Measurements from ENCODE around the gene EIF3I. TPM values are rescaled to one million over a fixed set of nuclear protein-coding genes. Genes with fewer than 3 reads are reported as not detected.
"Not testable (repeated sequence)": the region's sequence is repeated elsewhere in the genome, so short reads cannot be mapped to it uniquely, and the experiment has no call there.

The EIF3I gene
- total RNA-seq, 2 experiments from 2014 or later: 328 to 335 TPM

DNA sequence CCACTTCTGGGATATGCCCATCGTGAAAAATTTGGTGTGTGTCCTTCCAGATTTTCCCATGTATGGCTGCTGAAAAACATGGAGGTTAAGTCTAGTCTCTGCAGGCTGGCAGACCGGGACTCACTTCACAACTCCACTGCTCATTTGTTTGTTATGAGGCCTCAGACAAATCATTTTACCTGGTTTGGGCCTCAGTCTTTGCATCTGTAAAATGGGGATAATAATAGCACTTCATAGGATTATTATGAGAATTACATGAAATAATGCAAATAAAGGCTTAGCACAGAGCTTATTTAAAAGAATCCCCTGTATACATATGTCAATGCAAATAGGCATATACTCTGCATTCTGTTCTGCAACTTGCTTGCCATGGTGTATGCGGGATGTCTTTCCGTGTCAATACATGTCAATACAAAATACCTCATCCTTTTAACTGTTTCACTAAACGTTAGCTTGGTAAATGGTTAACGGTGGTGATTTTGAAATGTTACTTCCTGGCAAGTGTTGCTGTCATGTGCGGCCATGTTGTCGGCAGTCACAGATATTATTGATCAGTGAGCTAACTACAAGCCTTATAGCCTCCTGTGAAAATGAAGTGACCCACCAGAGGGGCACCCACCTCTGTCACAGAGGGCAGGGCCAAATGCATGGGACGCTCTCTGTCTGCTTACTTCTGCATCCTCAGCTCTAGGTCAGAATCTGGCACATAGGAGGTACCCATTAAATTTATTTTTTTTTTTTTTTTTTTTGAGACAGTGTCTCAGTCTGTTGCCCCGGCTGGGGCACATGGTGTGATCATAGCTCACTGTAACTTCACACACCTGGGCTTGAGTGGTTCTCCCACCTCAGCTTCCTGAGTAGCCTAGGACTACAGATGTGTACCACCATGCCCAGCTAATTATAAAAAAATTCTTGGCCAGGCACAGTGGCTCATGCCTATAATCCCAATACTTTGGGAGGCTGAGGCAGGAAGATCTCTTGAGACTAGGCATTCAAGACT, 33.2 kb downstream of the EIF3I start:
- H3K4me1 Mint-ChIP-seq (ENCODE audit: low read depth): peaks cover 45% of the 10 kb centered on the region
- peaks cover 2% of the 10 kb centered on the region for H3K9me3 Mint-ChIP-seq
- peak overlapping the region; percentile 89 for H3K27ac Mint-ChIP-seq
- intact Hi-C loops (cut with micrococcal nuclease): no loop called here
- POLR2A ChIA-PET: interaction anchor here (0.6 to 9.1 kb wide), 8 partner anchors 9 to 146 kb away, joined by 3 to 93 read pairs (median 3); partner anchors contain the start of genes FAM167B and MARCKSL1
- H3K36me3 Mint-ChIP-seq (ENCODE audit: low read depth): peaks cover 67% of the 10 kb centered on the region
- ATAC-seq: no peak
- no peaks in the 10 kb centered on the region for H3K27me3 Mint-ChIP-seq
- DNase-seq: peak; percentile 48
- CTCF ChIA-PET: interaction anchor here (1.6 to 1.8 kb wide), 2 partner anchors 9 to 14 kb away, joined by 5 to 8 read pairs; no protein-coding TSS in a partner anchor
- H3K4me3 Mint-ChIP-seq: peak overlapping the region; percentile 100
- TF ChIP-seq, protein P1, sequence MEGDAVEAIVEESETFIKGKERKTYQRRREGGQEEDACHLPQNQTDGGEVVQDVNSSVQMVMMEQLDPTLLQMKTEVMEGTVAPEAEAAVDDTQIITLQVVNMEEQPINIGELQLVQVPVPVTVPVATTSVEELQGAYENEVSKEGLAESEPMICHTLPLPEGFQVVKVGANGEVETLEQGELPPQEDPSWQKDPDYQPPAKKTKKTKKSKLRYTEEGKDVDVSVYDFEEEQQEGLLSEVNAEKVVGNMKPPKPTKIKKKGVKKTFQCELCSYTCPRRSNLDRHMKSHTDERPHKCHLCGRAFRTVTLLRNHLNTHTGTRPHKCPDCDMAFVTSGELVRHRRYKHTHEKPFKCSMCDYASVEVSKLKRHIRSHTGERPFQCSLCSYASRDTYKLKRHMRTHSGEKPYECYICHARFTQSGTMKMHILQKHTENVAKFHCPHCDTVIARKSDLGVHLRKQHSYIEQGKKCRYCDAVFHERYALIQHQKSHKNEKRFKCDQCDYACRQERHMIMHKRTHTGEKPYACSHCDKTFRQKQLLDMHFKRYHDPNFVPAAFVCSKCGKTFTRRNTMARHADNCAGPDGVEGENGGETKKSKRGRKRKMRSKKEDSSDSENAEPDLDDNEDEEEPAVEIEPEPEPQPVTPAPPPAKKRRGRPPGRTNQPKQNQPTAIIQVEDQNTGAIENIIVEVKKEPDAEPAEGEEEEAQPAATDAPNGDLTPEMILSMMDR (IDR thresholded peaks at IDR 0.05): no peak

DNA sequence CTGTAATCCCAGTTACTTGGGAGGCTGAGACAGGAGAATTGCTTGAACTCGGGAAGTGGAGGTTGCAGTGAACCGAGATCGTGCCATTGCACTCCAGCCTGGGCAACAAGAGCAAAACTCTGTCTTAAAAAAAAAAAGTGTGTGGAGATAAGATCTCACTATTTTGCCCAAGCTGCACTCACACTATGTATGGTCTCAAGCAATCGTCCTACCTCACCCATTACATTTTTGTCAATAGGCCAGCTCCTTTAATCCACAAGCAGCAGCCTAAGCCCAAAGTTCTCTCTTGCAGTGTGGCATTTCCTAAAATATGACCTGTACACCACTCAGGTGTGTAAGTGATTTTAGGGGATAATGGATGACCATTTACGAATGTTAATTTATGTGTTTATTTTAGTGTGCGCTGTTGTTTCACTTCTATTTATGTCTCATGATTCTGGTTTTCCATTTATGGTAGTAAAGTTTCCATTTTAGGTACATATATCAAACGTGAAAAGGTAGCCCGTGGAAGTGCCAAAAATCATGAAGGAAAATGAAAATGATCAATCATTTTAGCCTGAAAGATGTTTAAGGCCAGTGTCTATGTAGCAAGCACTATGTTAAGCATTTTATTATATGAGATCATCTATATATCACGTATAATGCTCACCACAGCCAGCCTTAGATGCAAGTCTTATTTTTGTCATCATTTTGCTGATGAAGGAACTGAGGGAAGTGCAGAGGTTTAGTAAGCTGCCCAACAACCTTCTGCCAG, 34.4 kb downstream of the EIF3I start:
- Mint-ChIP-seq H3K27me3 (no peaks in the 10 kb centered on the region), H3K27ac (peak overlapping the region; percentile 97), H3K4me1 (ENCODE audit: low read depth) (peaks cover 43% of the 10 kb centered on the region), H3K36me3 (ENCODE audit: low read depth) (peaks cover 64% of the 10 kb centered on the region), H3K4me3 (peak overlapping the region; percentile 72), H3K9me3 (peaks cover 3% of the 10 kb centered on the region)
- ChIA-PET CTCF (interaction anchor here (1.8 to 6.4 kb wide), 2 partner anchors 9 to 15 kb away, joined by 8 to 35 read pairs; partner anchors contain the start of gene FAM167B), POLR2A (interaction anchor here (0.7 to 9.1 kb wide), 7 partner anchors 12 to 43 kb away, joined by 3 to 93 read pairs (median 4); partner anchors contain the start of gene HDAC1)
- ATAC-seq: peak; percentile 18
- DNase-seq: no peak
- intact Hi-C loops (cut with micrococcal nuclease): no loop called here
- TF ChIP-seq, protein P1 (IDR thresholded peaks at IDR 0.05): no peak

DNA sequence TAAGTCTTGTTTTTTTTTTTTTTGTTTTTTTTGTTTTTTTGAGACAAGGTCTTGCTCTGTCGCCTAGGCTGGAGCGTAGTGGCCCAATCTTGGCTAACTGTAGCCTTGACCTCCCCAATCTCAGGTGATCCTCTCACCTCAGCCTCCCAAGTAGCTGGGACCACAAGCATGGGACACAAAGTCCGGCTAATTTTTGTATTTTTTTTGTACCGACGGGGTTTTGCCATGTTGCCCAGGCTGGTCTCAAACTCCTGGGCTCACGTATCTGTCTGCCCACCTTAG, 35.0 kb downstream of the EIF3I start:
- ChIA-PET POLR2A (interaction anchor here (1.0 to 1.6 kb wide), 4 partner anchors 14 to 43 kb away, joined by 3 to 8 read pairs (median 4); partner anchors contain the start of gene HDAC1), CTCF (interaction anchor here (6.4 kb wide), 1 partner anchor 9 kb away, joined by 35 read pairs; the partner anchor contains the start of gene FAM167B)
- peaks cover 58% of the 10 kb centered on the region for H3K36me3 Mint-ChIP-seq (ENCODE audit: low read depth)
- TF ChIP-seq, protein P1 (IDR thresholded peaks at IDR 0.05): no peak
- peaks cover 44% of the 10 kb centered on the region for H3K4me1 Mint-ChIP-seq (ENCODE audit: low read depth)
- H3K27me3 Mint-ChIP-seq: no peaks in the 10 kb centered on the region
- intact Hi-C loops (cut with micrococcal nuclease): no loop called here
- H3K27ac Mint-ChIP-seq: peak overlapping the region; percentile 97
- no peak for DNase-seq
- peaks cover 3% of the 10 kb centered on the region for H3K9me3 Mint-ChIP-seq
- peak overlapping the region; percentile 72 for H3K4me3 Mint-ChIP-seq
- no peak for ATAC-seq

DNA sequence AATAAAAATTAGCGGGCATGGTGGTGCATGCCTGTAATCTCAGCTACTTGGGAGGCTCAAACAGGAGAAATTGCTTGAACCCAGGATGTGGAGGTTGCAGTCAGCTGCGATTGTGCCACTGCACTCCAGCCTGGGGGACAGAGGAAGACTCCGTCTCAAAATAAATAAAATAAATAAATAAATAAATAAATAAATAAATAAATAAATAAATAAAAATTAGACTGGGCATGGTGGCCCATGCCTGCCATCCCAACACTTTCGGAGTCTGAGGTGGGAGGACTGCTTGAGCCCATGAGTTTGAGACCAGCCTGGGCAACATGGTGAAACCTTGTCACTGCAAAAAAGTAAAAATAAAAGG, 41.0 kb downstream of the EIF3I start:
- DNase-seq; H3K9me3 Mint-ChIP-seq; intact Hi-C loops (cut with micrococcal nuclease); H3K27me3 Mint-ChIP-seq; ATAC-seq; H3K4me3 Mint-ChIP-seq: not testable (repeated sequence)
- CTCF ChIA-PET: interaction anchor here (6.4 kb wide), 1 partner anchor 15 kb away, joined by 35 read pairs; the partner anchor contains the start of gene FAM167B
- Mint-ChIP-seq H3K36me3 (ENCODE audit: low read depth) (peaks cover 48% of the 10 kb centered on the region), H3K4me1 (ENCODE audit: low read depth) (peaks cover 48% of the 10 kb centered on the region), H3K27ac (peak overlapping the region; percentile 88)
- POLR2A ChIA-PET: interaction anchor here (0.8 to 5.5 kb wide), 4 partner anchors 10 to 76 kb away, joined by 3 to 69 read pairs (median 4); partner anchors contain the start of gene LCK

DNA sequence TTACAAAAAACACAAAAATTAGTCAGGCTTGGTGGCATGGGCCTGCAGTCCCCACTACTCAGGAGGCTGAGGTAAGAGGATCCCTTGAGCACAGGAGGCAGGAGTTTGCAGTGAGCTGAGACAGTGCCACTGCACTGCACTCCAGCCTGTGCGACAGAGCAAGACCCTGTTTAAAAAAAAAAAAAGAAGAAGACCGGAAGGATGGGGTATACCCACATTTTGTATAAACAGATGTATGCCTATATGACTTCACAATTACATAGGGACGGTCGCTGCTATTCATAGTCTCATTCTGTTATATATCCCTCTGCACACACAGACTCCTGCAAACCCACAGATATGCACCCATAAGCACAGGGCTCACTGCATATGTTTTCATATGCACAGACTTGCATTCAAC, 41.5 kb downstream of the EIF3I start:
- Mint-ChIP-seq H3K36me3 (ENCODE audit: low read depth) (peaks cover 47% of the 10 kb centered on the region), H3K4me1 (ENCODE audit: low read depth) (peaks cover 47% of the 10 kb centered on the region), H3K4me3 (peak overlapping the region; percentile 10), H3K27ac (peak overlapping the region; percentile 88), H3K27me3 (no peaks in the 10 kb centered on the region), H3K9me3 (peaks cover 3% of the 10 kb centered on the region)
- ChIA-PET CTCF (interaction anchor here (1.8 to 2.0 kb wide), 2 partner anchors 9 to 13 kb away, joined by 4 to 5 read pairs; partner anchors contain the start of gene LCK), POLR2A (interaction anchor here (0.8 to 9.1 kb wide), 4 partner anchors 11 to 77 kb away, joined by 3 to 93 read pairs (median 36); partner anchors contain the start of gene LCK)
- TF ChIP-seq, protein P1 (IDR thresholded peaks at IDR 0.05): no peak
- peak; percentile 82 for ATAC-seq
- peak; percentile 54 for DNase-seq
- intact Hi-C loops (cut with micrococcal nuclease): no loop called here

All from activated CD8-positive, alpha-beta T cell treated with anti-CD3 and anti-CD28 coated beads for 36 hours (primary cell).